IMR-90 (cell line): ENCODE data around the gene CYTH1. TPM values are rescaled to one million over a fixed set of nuclear protein-coding genes. Genes with fewer than 3 reads are reported as not detected.

Experiments
- ATAC-seq: fragments of 200-7000 bp; cut with Tn5 transposase; 2 replicates; pipeline ENCODE4 v1.9.1; 2020; ENCODE audit warnings: low read depth, mild to moderate bottlenecking, moderate library complexity
- BruUV-seq: library from RNA; stranded (reverse); fragments of 400-500 nt; replicated peaks from 2 replicates; lab custom pipeline; 2021; lab: Mats Ljungman, UMichigan
- CTCF ChIA-PET: fragments of 300-600 bp; formaldehyde crosslinking; extraction: SDS; loops from one replicate; lab custom pipeline; 2021; ENCODE audit warnings: antibody characterized with exemption; lab: Yijun Ruan, JAX
- POLR2A ChIA-PET: fragments of 300-600 bp; sonication (Branson Sonifier 250); formaldehyde crosslinking; loops from one replicate; lab custom pipeline; 2022; ENCODE audit warnings: antibody characterized with exemption; ENCODE audit not compliant: unreplicated experiment; lab: Charles Lee
- DNase-seq: peaks from one replicate; pipeline ENCODE4 v3.0.0; 2013
- H2AFZ ChIP-seq: replicated peaks from 2 replicates; pipeline ENCODE3; 2013; ENCODE audit warnings: low read length, mild to moderate bottlenecking; ENCODE audit not compliant: poor library complexity
- H2AK5ac ChIP-seq: 2 replicates; pipeline ENCODE4 v1.6.1; 2013; ENCODE audit warnings: low read depth, low read length, inconsistent platforms
- H2AK9ac ChIP-seq: replicated peaks from 2 replicates; pipeline ENCODE3; 2013; ENCODE audit warnings: mild to moderate bottlenecking, low read depth, low read length, moderate library complexity; ENCODE audit not compliant: poor library complexity
- H2BK120ac ChIP-seq: 2 replicates; pipeline ENCODE4 v1.6.1; 2013; ENCODE audit warnings: low read depth, low read length, inconsistent platforms
- H2BK15ac ChIP-seq: 3 replicates; pipeline ENCODE4 v1.6.1; 2013; ENCODE audit warnings: low read depth, low read length, inconsistent platforms
- H2BK20ac ChIP-seq: 2 replicates; pipeline ENCODE4 v1.6.1; 2013; ENCODE audit warnings: low read depth, mild to moderate bottlenecking, inconsistent platforms, low read length, moderate library complexity
- H2BK5ac ChIP-seq: 2 replicates; pipeline ENCODE4 v1.6.1; 2013; ENCODE audit warnings: mild to moderate bottlenecking, low read depth, low read length, inconsistent platforms; ENCODE audit not compliant: poor library complexity, severe bottlenecking
- H3K14ac ChIP-seq: replicated peaks from 2 replicates; pipeline ENCODE4 v1.6.1; 2013; ENCODE audit warnings: low read depth, low read length, inconsistent platforms
- H3K18ac ChIP-seq: 2 replicates; pipeline ENCODE4 v1.6.1; 2013; ENCODE audit warnings: low read depth, low read length, control low read depth
- H3K23ac ChIP-seq: 2 replicates; pipeline ENCODE4 v1.6.1; 2013; ENCODE audit warnings: low read depth, low read length, inconsistent platforms
- H3K27ac ChIP-seq: 2 replicates; pipeline ENCODE4 v1.5.1; 2013; ENCODE audit warnings: mild to moderate bottlenecking, control low read depth, low read length; ENCODE audit not compliant: insufficient read depth
- H3K27me3 ChIP-seq: 2 replicates; pipeline ENCODE4 v1.6.1; 2013; ENCODE audit warnings: low read length; ENCODE audit not compliant: control insufficient read depth, insufficient read depth
- H3K36me3 ChIP-seq: 2 replicates; pipeline ENCODE4 v1.6.1; 2013; ENCODE audit warnings: low read length, mixed read lengths; ENCODE audit not compliant: control insufficient read depth, insufficient read depth
- H3K4ac ChIP-seq: 2 replicates; pipeline ENCODE4 v1.6.1; 2013; ENCODE audit warnings: low read depth, low read length, inconsistent platforms
- H3K4me1 ChIP-seq: 2 replicates; pipeline ENCODE4 v1.6.1; 2013; ENCODE audit warnings: low read length, mixed read lengths; ENCODE audit not compliant: control insufficient read depth, insufficient read depth
- H3K4me2 ChIP-seq: 2 replicates; pipeline ENCODE4 v1.6.1; 2013; ENCODE audit warnings: low read depth, mild to moderate bottlenecking, control low read depth, low read length, moderate library complexity
- H3K4me3 ChIP-seq: 2 replicates; pipeline ENCODE4 v1.5.1; 2013; ENCODE audit warnings: low read depth, mild to moderate bottlenecking, control low read depth, low read length, moderate library complexity; ENCODE audit not compliant: insufficient read depth
- H3K56ac ChIP-seq: 2 replicates; pipeline ENCODE4 v1.6.1; 2013; ENCODE audit warnings: low read length, inconsistent platforms; ENCODE audit not compliant: insufficient read depth; ENCODE audit errors: extremely low read depth
- H3K79me1 ChIP-seq, 2 experiments: 2 replicates each; pipeline ENCODE4 v1.6.1; 2013; ENCODE audit warnings: low read length in 2 of 2, inconsistent platforms in 1 of 2, low read depth in 1 of 2
- H3K9ac ChIP-seq: 2 replicates; pipeline ENCODE4 v1.6.1; 2013; ENCODE audit warnings: low read depth, low read length, control low read depth
- H3K9me1 ChIP-seq: 2 replicates; pipeline ENCODE4 v1.6.1; 2013; ENCODE audit warnings: low read length, inconsistent platforms; ENCODE audit not compliant: insufficient read depth
- H3K9me3 ChIP-seq: 2 replicates; pipeline ENCODE4 v1.6.1; 2013; ENCODE audit warnings: low read length; ENCODE audit not compliant: control insufficient read depth, insufficient read depth
- H4K20me1 ChIP-seq: 2 replicates; pipeline ENCODE4 v1.6.1; 2013; ENCODE audit warnings: low read length, inconsistent platforms; ENCODE audit not compliant: insufficient read depth
- H4K5ac ChIP-seq: 2 replicates; pipeline ENCODE4 v1.6.1; 2013; ENCODE audit warnings: mild to moderate bottlenecking, low read depth, low read length, control low read depth
- H4K8ac ChIP-seq, 2 experiments: 2 replicates each; pipeline ENCODE4 v1.6.1; 2013; ENCODE audit warnings: low read depth in 2 of 2, low read length in 2 of 2, control low read depth in 1 of 2, inconsistent platforms in 1 of 2
- H4K91ac ChIP-seq: 2 replicates; pipeline ENCODE4 v1.6.1; 2013; ENCODE audit warnings: low read depth, low read length, inconsistent platforms; ENCODE audit not compliant: insufficient read depth
- BHLHE40 ChIP-seq: fragments of 150-350 bp; IDR thresholded peaks from 2 replicates; pipeline ENCODE4 v1.6.1; 2016; ENCODE audit warnings: mild to moderate bottlenecking, low read depth, low read length
- CEBPB ChIP-seq: IDR thresholded peaks from 2 replicates; pipeline ENCODE4 v1.6.1; 2012; ENCODE audit warnings: low read depth, low read length, improper control_type of control experiment
- CHD1 ChIP-seq: IDR thresholded peaks from 2 replicates; pipeline ENCODE4 v1.6.1; 2012; ENCODE audit warnings: low read depth, low read length, improper control_type of control experiment
- MAZ ChIP-seq: IDR thresholded peaks from 2 replicates; pipeline ENCODE4 v1.6.1; 2012; ENCODE audit warnings: low read depth, mild to moderate bottlenecking, low read length, improper control_type of control experiment, moderate library complexity, borderline replicate concordance
- MXI1 ChIP-seq: IDR thresholded peaks from 2 replicates; pipeline ENCODE4 v1.6.1; 2012; ENCODE audit warnings: low read depth, mild to moderate bottlenecking, low read length, moderate library complexity, borderline replicate concordance
- NFE2L2 ChIP-seq: fragments of 150-350 bp; IDR thresholded peaks from 2 replicates; pipeline ENCODE4 v1.6.1; 2016; ENCODE audit warnings: low read depth, mild to moderate bottlenecking, low read length
- POLR2A ChIP-seq: IDR thresholded peaks from 2 replicates; pipeline ENCODE4 v1.6.1; 2012; ENCODE audit warnings: mild to moderate bottlenecking, low read depth, low read length
- RAD21 ChIP-seq: IDR thresholded peaks from 2 replicates; pipeline ENCODE4 v1.6.1; 2012; ENCODE audit warnings: low read length, improper control_type of control experiment
- RCOR1 ChIP-seq: IDR thresholded peaks from 2 replicates; pipeline ENCODE4 v1.6.1; 2012; ENCODE audit warnings: mild to moderate bottlenecking, low read length, improper control_type of control experiment; ENCODE audit not compliant: insufficient replicate concordance
- RFX5 ChIP-seq: IDR thresholded peaks from 2 replicates; pipeline ENCODE4 v1.8.0; 2012; ENCODE audit warnings: low read depth, mild to moderate bottlenecking, low read length, moderate library complexity
- SMC3 ChIP-seq: fragments of 150-350 bp; IDR thresholded peaks from 2 replicates; pipeline ENCODE4 v1.6.1; 2016; ENCODE audit warnings: low read depth, mild to moderate bottlenecking, antibody characterized with exemption, low read length, moderate library complexity
- WGBS, 2 experiments: methylation state at CpG; one replicate each; pipeline versions ENCODE4 v1.1.5 to v1.1.7; 2013; ENCODE audit warnings: missing lambda C conversion rate in 2 of 2; ENCODE audit not compliant: insufficient read length in 1 of 2; ENCODE audit errors: extremely low coverage in 2 of 2; 5-methylcytosine and 5-hydroxymethylcytosine counted together
- dilution Hi-C: fragments of 300-500 bp; cut with HindIII; formaldehyde crosslinking; loops from one replicate; pipeline ENCODE4 v1.14.3; 2018; ENCODE audit warnings: low sequenced_read_pairs; ENCODE audit not compliant: unreplicated experiment
- in situ Hi-C: fragments of 300-500 bp; cut with MboI; formaldehyde crosslinking; loops from 3 replicates; pipeline ENCODE4 v1.14.3; 2019; ENCODE audit warnings: low sequenced_read_pairs, inconsistent platforms, mixed read lengths
- intact Hi-C: fragments of 100-400 bp; cut with micrococcal nuclease; formaldehyde crosslinking; loops from 2 replicates; pipeline ENCODE4 v1.10.0; 2022
- polyA plus RNA-seq, 3 experiments: library from polyadenylated mRNA; depleted of rRNA; stranded (reverse); fragments of >200 nt; gene quantifications; 2 replicates each; pipeline ENCODE4 v1.2.3, GENCODE V29; 2012; ENCODE audit warnings: low replicate concordance in 1 of 3
- total RNA-seq: library from RNA; depleted of rRNA; stranded (reverse); fragments of >200 nt; gene quantifications from 2 replicates; pipeline ENCODE4 v1.2.3, GENCODE V29; 2012
- TF ChIP-seq, protein P1 (sequence below): conservative IDR thresholded peaks from 2 replicates; pipeline ENCODE4 v1.5.1; 2012; ENCODE audit warnings: mild to moderate bottlenecking, low read depth, low read length, improper control_type of control experiment

The CYTH1 gene
- total and polyA plus RNA-seq, 2 of the 4 experiments (the other 2 are of a cell fraction): 7.9 to 12.4 TPM

DNA sequence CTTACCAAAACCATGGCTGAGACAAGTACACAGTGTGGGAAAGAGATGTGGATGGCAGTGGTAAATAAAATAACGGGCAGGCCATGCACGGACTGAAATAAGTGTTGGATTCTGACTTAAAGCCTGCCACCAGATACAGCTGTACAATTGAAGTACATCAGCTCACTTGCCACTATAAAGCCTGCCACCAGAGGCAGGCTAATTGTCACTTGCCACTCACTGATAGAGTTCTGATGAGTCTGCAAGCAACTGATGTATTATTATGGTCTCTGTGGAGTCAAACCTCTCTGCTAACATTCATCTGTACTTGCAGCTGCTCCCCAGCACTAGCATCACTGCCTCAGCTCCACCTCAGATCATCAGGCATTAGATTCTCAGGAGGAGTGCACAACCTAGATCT, 93.0 kb downstream of the CYTH1 start:
- H4K20me1 ChIP-seq: no peaks in the 10 kb centered on the region
- no peak overlapping the region for H3K4me2 ChIP-seq
- dilution Hi-C loops: no loop called here
- no peak overlapping the region for H3K14ac ChIP-seq
- ATAC-seq (no peak), DNase-seq (no peak)
- POLR2A ChIA-PET: no interaction called here
- no peak overlapping the region for H2BK20ac ChIP-seq
- BruUV-seq: no TSS peak
- H2AK5ac ChIP-seq: no peak overlapping the region
- intact Hi-C loops: no loop called here
- CTCF ChIA-PET: no interaction called here
- peaks cover 35% of the 10 kb centered on the region for H3K36me3 ChIP-seq
- no peaks in the 10 kb centered on the region for H3K27me3 ChIP-seq
- no peak overlapping the region for H2AFZ ChIP-seq
- no peak overlapping the region for H3K18ac ChIP-seq
- H3K4me3 ChIP-seq: no peak overlapping the region
- H3K4ac ChIP-seq: no peak overlapping the region
- no peak overlapping the region for H2BK15ac ChIP-seq
- no peak overlapping the region for H2AK9ac ChIP-seq
- H4K5ac ChIP-seq: no peak overlapping the region
- H3K56ac ChIP-seq: no peak overlapping the region
- no CpG with 5 or more reads among the region's 2 CpGs for WGBS, 2 experiments
- no peak overlapping the region for H2BK120ac ChIP-seq
- H3K9me3 ChIP-seq: no peaks in the 10 kb centered on the region
- peaks cover 8% of the 10 kb centered on the region; the same call in 1 of the 2 replicates for H3K9me1 ChIP-seq
- no peak overlapping the region for H2BK5ac ChIP-seq
- no peak overlapping the region for H3K23ac ChIP-seq
- no peak overlapping the region for H4K91ac ChIP-seq
- H3K4me1 ChIP-seq: no peaks in the 10 kb centered on the region
- no peak overlapping the region for H3K9ac ChIP-seq
- TF ChIP-seq POLR2A (no peak), NFE2L2 (no peak), MAZ (no peak), CHD1 (no peak), MXI1 (no peak), RCOR1 (no peak), CEBPB (no peak), RAD21 (no peak), RFX5 (no peak), SMC3 (no peak), BHLHE40 (no peak)
- TF ChIP-seq, protein P1, sequence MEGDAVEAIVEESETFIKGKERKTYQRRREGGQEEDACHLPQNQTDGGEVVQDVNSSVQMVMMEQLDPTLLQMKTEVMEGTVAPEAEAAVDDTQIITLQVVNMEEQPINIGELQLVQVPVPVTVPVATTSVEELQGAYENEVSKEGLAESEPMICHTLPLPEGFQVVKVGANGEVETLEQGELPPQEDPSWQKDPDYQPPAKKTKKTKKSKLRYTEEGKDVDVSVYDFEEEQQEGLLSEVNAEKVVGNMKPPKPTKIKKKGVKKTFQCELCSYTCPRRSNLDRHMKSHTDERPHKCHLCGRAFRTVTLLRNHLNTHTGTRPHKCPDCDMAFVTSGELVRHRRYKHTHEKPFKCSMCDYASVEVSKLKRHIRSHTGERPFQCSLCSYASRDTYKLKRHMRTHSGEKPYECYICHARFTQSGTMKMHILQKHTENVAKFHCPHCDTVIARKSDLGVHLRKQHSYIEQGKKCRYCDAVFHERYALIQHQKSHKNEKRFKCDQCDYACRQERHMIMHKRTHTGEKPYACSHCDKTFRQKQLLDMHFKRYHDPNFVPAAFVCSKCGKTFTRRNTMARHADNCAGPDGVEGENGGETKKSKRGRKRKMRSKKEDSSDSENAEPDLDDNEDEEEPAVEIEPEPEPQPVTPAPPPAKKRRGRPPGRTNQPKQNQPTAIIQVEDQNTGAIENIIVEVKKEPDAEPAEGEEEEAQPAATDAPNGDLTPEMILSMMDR: no peak
- no peaks in the 10 kb centered on the region for H3K79me1 ChIP-seq
- in situ Hi-C loops: no loop called here
- H3K27ac ChIP-seq: no peak overlapping the region
- no peak overlapping the region for H4K8ac ChIP-seq
